Measurements from ENCODE around the gene TGFBR2. TPM values are rescaled to one million over a fixed set of nuclear protein-coding genes. Genes with fewer than 3 reads are reported as not detected.

The TGFBR2 gene
- polyA plus RNA-seq, 1 donor (not counting 4 experiments of a cell fraction or from before 2014, with no cell fraction given): 303 TPM

- Histone ChIP-seq H3K4me2 (ENCODE audit: control insufficient read depth, extremely low read depth, insufficient read depth, low read depth, low read length) (no peak overlapping the region), H3K9me1 (ENCODE audit: control insufficient read depth, extremely low read depth, insufficient read depth, low read length) (no peaks in the 10 kb centered on the region), H3K9me3 (ENCODE audit: control insufficient read depth, low read depth, low read length) (no peaks in the 10 kb centered on the region), H3K27me3 (ENCODE audit: control insufficient read depth, extremely low read depth, insufficient read depth, low read length) (no peaks in the 10 kb centered on the region), H3K4me1 (ENCODE audit: control insufficient read depth, extremely low read depth, insufficient read depth, low read length) (no peaks in the 10 kb centered on the region), H3K36me3 (ENCODE audit: control insufficient read depth in 2 of 2, extremely low read depth in 1 of 2, insufficient read depth in 2 of 2, low read length in 2 of 2) (no peaks in the 10 kb centered on the region), H3K27ac (ENCODE audit: control insufficient read depth, insufficient read depth, low read length) (no peak overlapping the region), H3K4me3 (ENCODE audit: control insufficient read depth in 2 of 3, extremely low read depth in 1 of 3, insufficient read depth in 2 of 3, low read depth in 1 of 3, low read length in 3 of 3) (no peak overlapping the region), H2AFZ (ENCODE audit: control insufficient read depth, low read length) (no peak overlapping the region), H3K9ac (ENCODE audit: control insufficient read depth, extremely low read depth, insufficient read depth, low read length) (no peak overlapping the region), H3K79me2 (ENCODE audit: control insufficient read depth, insufficient read depth, low read length) (no peaks in the 10 kb centered on the region), H4K20me1 (ENCODE audit: control insufficient read depth, extremely low read depth, insufficient read depth, low read length) (no peaks in the 10 kb centered on the region)
- dilution Hi-C loops (cut with MboI; ENCODE audit: extremely low pct_ligation_motif_present, low sequenced_read_pairs): no loop called here
- no peak for FAIRE-seq
- no peak for DNase-seq (ENCODE audit: low read depth, low spot score)
- TF ChIP-seq EZH2 (IDR thresholded peaks at IDR 0.05; ENCODE audit: low read length) (no peak), CTCF (optimal IDR thresholded peaks at IDR 0.05 in 1 of 3, IDR thresholded peaks at IDR 0.05 in 1 of 3, conservative IDR thresholded peaks at IDR 0.05 in 1 of 3; ENCODE audit: extremely low read depth in 1 of 3, insufficient read depth in 2 of 3, low read length in 3 of 3) (no peak)
Observed at GRCh38 chr3:30563956-30564355, 42.4 kb upstream of the TGFBR2 start.

GRCh38 chr3:30567139-30567753 is 39.2 kb upstream of the TGFBR2 start:
- Histone ChIP-seq H3K79me2 (ENCODE audit: control insufficient read depth, insufficient read depth, low read length) (no peaks in the 10 kb centered on the region), H3K4me2 (ENCODE audit: control insufficient read depth, extremely low read depth, insufficient read depth, low read depth, low read length) (no peak overlapping the region), H3K9me3 (ENCODE audit: control insufficient read depth, low read depth, low read length) (no peaks in the 10 kb centered on the region), H3K9ac (ENCODE audit: control insufficient read depth, extremely low read depth, insufficient read depth, low read length) (no peak overlapping the region), H3K27ac (ENCODE audit: control insufficient read depth, insufficient read depth, low read length) (no peak overlapping the region), H3K4me1 (ENCODE audit: control insufficient read depth, extremely low read depth, insufficient read depth, low read length) (no peaks in the 10 kb centered on the region), H4K20me1 (ENCODE audit: control insufficient read depth, extremely low read depth, insufficient read depth, low read length) (no peaks in the 10 kb centered on the region), H3K36me3 (ENCODE audit: control insufficient read depth in 2 of 2, extremely low read depth in 1 of 2, insufficient read depth in 2 of 2, low read length in 2 of 2) (no peaks in the 10 kb centered on the region), H3K4me3 (ENCODE audit: control insufficient read depth in 2 of 3, extremely low read depth in 1 of 3, insufficient read depth in 2 of 3, low read depth in 1 of 3, low read length in 3 of 3) (no peak overlapping the region), H3K27me3 (ENCODE audit: control insufficient read depth, extremely low read depth, insufficient read depth, low read length) (no peaks in the 10 kb centered on the region), H3K9me1 (ENCODE audit: control insufficient read depth, extremely low read depth, insufficient read depth, low read length) (no peaks in the 10 kb centered on the region), H2AFZ (ENCODE audit: control insufficient read depth, low read length) (no peak overlapping the region)
- DNase-seq (ENCODE audit: low read depth, low spot score) (no peak), FAIRE-seq (no peak)
- dilution Hi-C loops (cut with MboI; ENCODE audit: extremely low pct_ligation_motif_present, low sequenced_read_pairs): no loop called here
- TF ChIP-seq CTCF (optimal IDR thresholded peaks at IDR 0.05 in 1 of 3, IDR thresholded peaks at IDR 0.05 in 1 of 3, conservative IDR thresholded peaks at IDR 0.05 in 1 of 3; ENCODE audit: extremely low read depth in 1 of 3, insufficient read depth in 2 of 3, low read length in 3 of 3) (no peak), EZH2 (IDR thresholded peaks at IDR 0.05; ENCODE audit: low read length) (no peak)

All from keratinocyte (primary cell).